T-helper 1 cell treated with Interleukin-12 subunit alpha and Interleukin-12 subunit beta and Interleukin-4 antibody, amounts not matched to agents 30 ng/mL and 1 ng/mL, for 36 hours (primary cell): ENCODE results near the gene PCDH9. TPM values are rescaled to one million over a fixed set of nuclear protein-coding genes. Genes with fewer than 3 reads are reported as not detected.

Experiments
- intact Hi-C: fragments of 100-400 bp; cut with micrococcal nuclease; formaldehyde crosslinking; loops from one replicate; pipeline ENCODE4 v1.15.1; 2024
- total RNA-seq: library from RNA; stranded (reverse); gene quantifications from 2 replicates; pipeline ENCODE4 v1.2.3, GENCODE V29; 2022

PCDH9 gene
- total RNA-seq, 1 donor from 2014 or later = 0.10 TPM

DNA sequence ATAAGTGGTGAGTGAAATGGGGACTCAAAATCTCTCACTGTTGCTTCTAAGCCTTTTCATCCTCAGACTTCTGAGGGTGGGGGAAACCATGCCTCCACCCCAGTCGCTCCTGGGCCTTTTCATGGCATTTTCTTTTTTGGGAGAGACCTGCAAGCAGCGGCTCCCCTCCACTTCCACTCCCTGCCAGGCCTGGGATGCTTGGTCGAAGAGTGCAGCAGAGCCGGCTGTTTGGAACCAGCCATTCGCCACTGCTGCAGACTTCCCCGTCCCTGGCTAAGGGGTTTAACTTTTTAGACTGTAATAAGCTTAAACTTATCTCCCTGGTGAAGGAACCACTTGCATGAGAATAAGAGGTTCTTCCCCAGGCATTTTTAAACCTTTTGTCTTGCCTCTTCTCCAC, 617.2 kb downstream of the PCDH9 start:
- intact Hi-C loops = no loop called here

DNA sequence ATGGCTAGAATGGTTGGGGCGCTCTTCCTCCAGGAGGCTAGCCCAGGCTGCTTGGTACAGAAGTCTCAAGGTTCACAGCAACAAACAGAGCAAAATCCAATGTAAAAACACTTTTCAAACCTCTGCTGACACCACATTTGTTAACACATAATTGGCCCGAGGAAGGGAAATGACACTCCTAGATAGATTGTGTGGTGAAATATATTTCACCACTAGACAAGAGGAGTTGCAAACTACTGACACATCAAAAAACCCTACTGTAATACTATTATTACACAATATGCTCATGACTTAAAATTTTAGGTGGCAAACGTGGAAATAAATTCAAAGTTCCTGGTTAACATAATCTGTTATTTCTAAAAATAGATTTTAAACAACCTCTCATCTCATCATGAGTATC, 643.6 kb downstream of the PCDH9 start:
- intact Hi-C loops = no loop called here

- intact Hi-C loops = no loop called here
Measured at GRCh38 chr13:66585669-66586203, 644.4 kb downstream of the PCDH9 start.

DNA sequence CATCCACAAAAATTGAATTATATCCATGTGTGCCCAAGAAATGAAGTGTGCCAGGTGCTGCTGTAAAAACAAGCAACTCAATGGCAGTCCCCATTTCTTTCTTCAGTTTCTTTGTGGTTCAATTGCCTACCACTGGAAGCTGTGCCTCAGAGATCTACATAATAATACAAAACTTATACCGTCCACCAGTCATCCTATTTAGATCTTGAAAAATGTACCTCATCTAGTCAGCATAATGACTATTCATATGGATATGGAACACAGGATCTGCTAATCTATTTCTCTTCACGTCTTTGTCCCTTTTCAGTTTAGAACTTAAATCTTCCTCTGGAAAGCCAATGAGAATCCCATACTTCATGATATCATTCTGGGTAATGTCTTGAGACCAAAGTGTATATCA, 648.5 kb downstream of the PCDH9 start:
- intact Hi-C loops = no loop called here

DNA sequence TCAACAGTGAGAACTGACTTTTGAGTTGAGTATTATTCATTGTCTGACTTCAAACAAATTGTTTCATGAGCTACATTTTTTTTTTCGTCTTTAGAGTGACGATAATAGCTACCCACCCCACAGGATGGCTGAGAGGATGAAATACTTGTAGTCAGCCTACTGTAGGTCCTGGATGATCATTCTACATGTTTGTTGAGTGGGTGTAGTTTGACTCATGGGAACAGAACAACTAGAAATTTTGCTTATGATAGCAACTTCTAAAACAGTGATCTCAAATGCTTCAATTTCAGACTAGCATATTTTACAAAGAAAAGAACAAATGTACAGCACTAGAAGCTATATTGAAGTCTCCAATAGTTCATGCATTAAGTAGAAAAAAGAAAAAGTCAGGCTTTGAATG, 651.8 kb downstream of the PCDH9 start:
- intact Hi-C loops = no loop called here

DNA sequence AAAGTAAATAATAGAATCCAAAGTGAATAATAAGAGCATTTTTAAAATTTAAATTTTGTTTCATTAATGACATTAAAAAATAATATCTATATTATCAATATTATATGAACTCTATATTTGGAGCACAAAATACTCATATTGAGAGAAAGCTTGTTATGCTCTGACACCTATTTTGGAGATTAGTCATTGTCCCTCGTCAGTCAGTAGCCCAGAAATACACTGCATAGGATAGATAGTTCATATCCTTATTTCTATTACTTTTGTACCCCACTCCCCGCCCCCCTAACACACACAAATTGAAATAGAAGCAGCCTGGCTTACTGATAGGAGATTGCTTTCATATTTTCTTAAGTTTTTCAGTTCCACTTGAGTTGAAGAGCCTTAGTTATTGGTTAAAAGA, 652.8 kb downstream of the PCDH9 start:
- intact Hi-C loops = no loop called here

GRCh38 chr13:66576381-66576780, 653.8 kb downstream of the PCDH9 start:
- intact Hi-C loops = no loop called here

- intact Hi-C loops = no loop called here
Measured at GRCh38 chr13:66574606-66575005, 655.5 kb downstream of the PCDH9 start.

DNA sequence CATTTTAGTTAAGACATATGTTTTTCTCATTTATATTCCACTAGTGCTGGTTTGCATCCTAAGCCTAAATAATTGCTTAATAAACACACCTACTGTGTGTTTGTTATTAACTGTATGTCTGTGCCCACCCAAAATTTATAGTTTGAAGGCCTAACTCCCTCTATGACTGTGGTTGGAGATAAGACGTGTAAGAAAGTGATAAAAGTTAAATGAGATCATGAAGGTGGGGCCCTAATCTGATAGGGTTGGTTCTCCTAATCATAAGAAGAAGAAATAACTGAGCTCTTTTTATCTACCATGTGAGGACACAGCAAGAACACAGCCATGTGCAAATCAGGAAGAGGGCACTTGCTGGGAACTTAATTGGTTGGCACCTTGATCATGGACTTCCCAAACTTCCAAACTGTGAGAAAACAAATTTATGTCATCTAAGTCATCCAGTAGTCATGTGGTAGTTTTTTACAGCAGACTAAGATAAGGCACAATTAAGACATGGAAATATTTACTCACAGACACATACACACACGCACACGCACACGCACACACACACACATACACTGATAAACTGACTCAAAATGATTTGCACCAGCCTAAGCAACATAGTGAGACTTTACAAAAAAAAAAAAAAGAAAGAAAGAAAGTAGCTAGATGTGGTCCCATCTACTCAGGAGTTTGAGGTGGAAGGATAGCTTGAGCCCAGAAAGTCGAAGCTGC, 662.1 kb downstream of the PCDH9 start:
- intact Hi-C loops = no loop called here

DNA sequence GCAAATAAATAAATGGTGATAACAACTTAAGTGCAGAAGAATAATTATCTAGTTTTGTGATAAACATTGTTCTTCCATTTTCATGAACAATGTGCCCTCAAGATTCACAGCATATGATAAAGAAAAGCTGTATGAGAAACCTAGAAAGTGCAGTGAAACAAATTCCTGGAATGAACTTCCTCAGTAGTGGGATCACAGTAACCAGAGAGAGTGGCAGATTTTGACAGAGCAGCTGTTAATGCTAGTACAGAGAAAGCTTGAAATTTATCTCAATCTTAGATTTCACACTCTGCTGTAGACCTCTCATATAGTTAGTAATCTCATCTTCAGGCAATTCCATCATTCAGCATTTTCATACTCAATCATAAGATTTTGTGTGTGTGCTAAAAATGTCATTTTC, 664.9 kb downstream of the PCDH9 start:
- intact Hi-C loops = no loop called here

DNA sequence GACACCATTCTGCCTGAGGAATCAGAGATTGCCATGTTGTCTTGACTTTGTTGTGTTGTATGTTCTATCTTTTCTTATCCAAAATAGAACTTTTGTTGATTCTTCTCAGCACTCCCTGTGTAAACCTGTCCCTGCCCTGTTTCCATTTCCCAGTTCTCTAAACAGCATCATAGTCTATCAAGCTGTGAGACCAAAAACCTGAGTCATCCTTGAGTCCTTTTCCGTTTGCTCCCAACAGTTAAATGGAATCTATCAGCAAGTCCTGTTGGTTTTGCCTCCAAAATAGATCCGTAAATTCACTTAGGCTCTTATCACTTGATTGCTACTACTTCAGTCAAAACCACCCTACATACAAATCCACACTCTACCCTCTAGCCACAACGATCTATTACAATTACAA, 667.1 kb downstream of the PCDH9 start:
- intact Hi-C loops = no loop called here

GRCh38 chr13:66562054-66562453, 668.1 kb downstream of the PCDH9 start:
- intact Hi-C loops = no loop called here

GRCh38 chr13:66560991-66561390, 669.1 kb downstream of the PCDH9 start:
- intact Hi-C loops = no loop called here

- intact Hi-C loops = no loop called here
Measured at GRCh38 chr13:66560189-66560588, 669.9 kb downstream of the PCDH9 start.

DNA sequence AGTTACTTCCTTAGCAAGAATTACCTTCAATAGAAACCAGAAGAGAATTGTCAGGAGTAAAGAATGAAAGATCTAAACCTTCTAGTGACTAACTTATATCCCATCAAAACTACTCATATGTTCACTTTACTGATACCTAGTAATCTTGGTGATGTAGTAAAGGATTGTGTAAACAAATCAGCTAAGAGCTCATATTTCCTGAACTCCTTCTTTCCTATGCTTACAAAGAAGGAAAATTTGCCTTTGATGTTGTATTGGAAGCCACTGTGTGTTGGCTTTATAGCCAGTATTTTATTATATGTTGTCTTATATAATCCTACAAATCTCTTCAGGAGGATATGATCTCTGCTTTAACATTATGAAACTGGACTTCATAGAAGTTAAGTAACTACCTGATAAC, 671.0 kb downstream of the PCDH9 start:
- intact Hi-C loops = no loop called here

DNA sequence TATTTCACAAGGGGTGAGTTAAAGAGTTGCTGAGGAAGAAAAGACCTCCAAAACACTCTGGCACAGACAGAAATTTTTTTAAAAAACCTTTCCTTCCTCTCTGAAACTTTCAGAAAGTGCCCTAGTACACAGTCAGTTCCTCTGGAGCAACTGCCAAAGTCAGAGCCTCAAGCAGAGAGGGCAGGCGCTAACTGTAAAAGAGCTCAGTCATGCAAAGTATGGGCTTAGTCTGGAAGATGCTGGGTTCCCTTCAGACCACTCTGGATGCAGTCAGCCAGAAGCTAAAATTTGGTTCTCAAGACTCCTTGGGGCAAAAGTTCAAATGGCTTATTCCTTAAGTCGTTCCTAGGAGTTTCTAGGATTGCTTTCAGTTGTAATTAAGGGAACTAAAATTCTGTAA, 671.6 kb downstream of the PCDH9 start:
- intact Hi-C loops = no loop called here

- intact Hi-C loops = no loop called here
Measured at GRCh38 chr13:66557357-66557756, 672.8 kb downstream of the PCDH9 start.

GRCh38 chr13:66556306-66556705, 673.8 kb downstream of the PCDH9 start:
- intact Hi-C loops = no loop called here

GRCh38 chr13:66553391-66553790, 676.7 kb downstream of the PCDH9 start:
- intact Hi-C loops = no loop called here

DNA sequence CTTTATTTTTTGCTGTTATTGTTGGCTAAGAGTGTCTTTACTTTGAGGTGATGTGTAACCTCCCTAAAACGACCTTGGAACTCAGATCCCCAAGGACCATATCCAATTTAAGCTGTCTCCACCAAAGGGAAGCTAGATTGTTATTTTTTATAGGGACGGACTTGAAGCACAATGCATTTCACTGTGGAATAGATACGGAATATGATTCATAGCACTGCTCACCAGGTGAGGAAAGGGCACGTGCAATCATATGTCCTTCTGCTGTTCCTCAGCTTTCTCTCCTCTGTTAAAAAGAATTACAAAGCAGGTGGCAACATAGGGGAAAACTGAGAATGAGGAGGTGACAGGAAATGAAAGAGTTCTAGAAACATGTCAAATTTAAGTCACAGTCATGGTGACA, 679.0 kb downstream of the PCDH9 start:
- intact Hi-C loops = no loop called here

- intact Hi-C loops = no loop called here
Measured at GRCh38 chr13:66547685-66548084, 682.5 kb downstream of the PCDH9 start.

GRCh38 chr13:66546534-66547379, 683.4 kb downstream of the PCDH9 start:
- intact Hi-C loops = no loop called here

DNA sequence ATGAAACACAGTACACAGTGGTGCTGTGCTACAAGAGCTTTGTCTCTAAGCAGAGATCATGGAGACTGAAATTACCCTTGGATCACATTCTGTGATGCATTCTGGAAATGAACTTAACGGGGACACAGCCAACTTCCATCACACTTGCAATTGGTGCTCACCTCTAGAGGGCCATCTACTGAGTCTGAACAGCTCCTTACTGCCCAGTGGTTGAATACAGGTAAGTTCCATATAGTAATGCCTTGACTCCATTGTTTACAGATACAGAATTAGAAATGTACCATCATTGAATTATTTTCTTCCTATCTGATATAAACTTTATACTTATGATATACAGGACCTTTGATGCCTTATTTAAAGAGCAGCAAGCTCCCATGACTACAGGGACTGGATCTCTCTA, 686.4 kb downstream of the PCDH9 start:
- intact Hi-C loops = no loop called here
